ENCODE measurements around the gene RIOK3. TPM values are rescaled to one million over a fixed set of nuclear protein-coding genes. Genes with fewer than 3 reads are reported as not detected.

Gene RIOK3
- total and polyA plus RNA-seq, 2 of the 4 experiments (the other 2 are of a cell fraction): 21.5 to 38.9 TPM

DNA sequence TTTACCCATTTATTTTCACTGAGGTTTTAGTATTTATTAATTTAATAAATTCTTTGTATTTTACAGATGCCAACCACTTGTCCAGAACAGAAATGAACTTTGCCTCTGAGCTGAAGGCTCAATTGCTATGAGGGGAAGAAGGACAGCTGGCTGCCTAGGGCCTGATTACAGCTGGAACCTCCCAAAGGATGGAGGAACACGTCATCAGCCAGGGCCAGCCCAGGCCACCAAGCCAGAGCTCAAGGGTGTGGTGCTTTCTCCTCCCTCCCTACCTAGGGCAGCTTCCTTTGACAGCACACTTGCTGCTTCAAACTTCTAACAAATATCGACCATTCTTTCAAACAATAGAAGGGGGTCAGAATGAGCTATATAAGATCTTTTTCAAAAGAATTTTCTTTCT, 19.7 kb upstream of the RIOK3 start:
- H4K20me1 ChIP-seq (ENCODE audit: insufficient read depth, low read length): no peaks in the 10 kb centered on the region
- BruUV-seq (replicated peaks): no TSS peak
- TF ChIP-seq BHLHE40 (IDR thresholded peaks at IDR 0.05; ENCODE audit: low read depth, low read length) (no peak), RAD21 (IDR thresholded peaks at IDR 0.05; ENCODE audit: low read length) (no peak), MAZ (IDR thresholded peaks at IDR 0.05; ENCODE audit: borderline replicate concordance, low read depth, low read length) (no peak), POLR2A (IDR thresholded peaks at IDR 0.05; ENCODE audit: low read depth, low read length) (no peak), SMC3 (IDR thresholded peaks at IDR 0.05; ENCODE audit: low read depth, low read length) (no peak), MAFK (IDR thresholded peaks at IDR 0.05; ENCODE audit: low read depth, low read length) (no peak)
- TF ChIP-seq, protein P1, sequence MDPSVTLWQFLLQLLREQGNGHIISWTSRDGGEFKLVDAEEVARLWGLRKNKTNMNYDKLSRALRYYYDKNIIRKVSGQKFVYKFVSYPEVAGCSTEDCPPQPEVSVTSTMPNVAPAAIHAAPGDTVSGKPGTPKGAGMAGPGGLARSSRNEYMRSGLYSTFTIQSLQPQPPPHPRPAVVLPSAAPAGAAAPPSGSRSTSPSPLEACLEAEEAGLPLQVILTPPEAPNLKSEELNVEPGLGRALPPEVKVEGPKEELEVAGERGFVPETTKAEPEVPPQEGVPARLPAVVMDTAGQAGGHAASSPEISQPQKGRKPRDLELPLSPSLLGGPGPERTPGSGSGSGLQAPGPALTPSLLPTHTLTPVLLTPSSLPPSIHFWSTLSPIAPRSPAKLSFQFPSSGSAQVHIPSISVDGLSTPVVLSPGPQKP (IDR thresholded peaks at IDR 0.05; ENCODE audit: borderline replicate concordance, low read depth, low read length): no peak
- H3K14ac ChIP-seq (replicated peaks; ENCODE audit: low read depth, low read length): no peak overlapping the region
- no peak overlapping the region for H4K8ac ChIP-seq (ENCODE audit: low read depth in 2 of 2, low read length in 2 of 2)
- no peak overlapping the region for H3K9ac ChIP-seq (ENCODE audit: low read depth, low read length)
- intact Hi-C loops (cut with micrococcal nuclease) (no loop called here), dilution Hi-C loops (cut with HindIII; ENCODE audit: low sequenced_read_pairs, unreplicated experiment) (no loop called here), in situ Hi-C loops (cut with MboI; ENCODE audit: low sequenced_read_pairs) (no loop called here)
- no peak overlapping the region for H4K5ac ChIP-seq (ENCODE audit: low read depth, low read length)
- no CpG with 5 or more reads among the region's 2 CpGs for WGBS, 2 experiments (ENCODE audit: extremely low coverage in 2 of 2, insufficient read length in 1 of 2)
- no peak overlapping the region for H3K4me3 ChIP-seq (ENCODE audit: insufficient read depth, low read depth, low read length)
- H2BK5ac ChIP-seq (ENCODE audit: low read depth, low read length, poor library complexity, severe bottlenecking): no peak overlapping the region
- ChIA-PET POLR2A (ENCODE audit: unreplicated experiment) (no interaction called here), CTCF (no interaction called here)
- H3K56ac ChIP-seq (ENCODE audit: extremely low read depth, insufficient read depth, low read length): no peak overlapping the region
- ATAC-seq (ENCODE audit: low read depth) (no peak), DNase-seq (no peak)
- H3K23ac ChIP-seq (ENCODE audit: low read depth, low read length): no peak overlapping the region
- H3K27ac ChIP-seq (ENCODE audit: insufficient read depth, low read length): no peak overlapping the region
- H3K36me3 ChIP-seq (ENCODE audit: control insufficient read depth, insufficient read depth, low read length): no peaks in the 10 kb centered on the region; the same call in 1 of the 2 replicates
- no peak overlapping the region for H3K18ac ChIP-seq (ENCODE audit: low read depth, low read length)
- H2AFZ ChIP-seq (replicated peaks; ENCODE audit: low read length, poor library complexity): no peak overlapping the region
- no peak overlapping the region for H2BK20ac ChIP-seq (ENCODE audit: low read depth, low read length)
- H3K9me3 ChIP-seq (ENCODE audit: control insufficient read depth, insufficient read depth, low read length): no peaks in the 10 kb centered on the region
- H3K4me1 ChIP-seq (ENCODE audit: control insufficient read depth, insufficient read depth, low read length): peaks cover 7% of the 10 kb centered on the region
- H2AK9ac ChIP-seq (replicated peaks; ENCODE audit: low read depth, low read length, poor library complexity): no peak overlapping the region
- H4K91ac ChIP-seq (ENCODE audit: insufficient read depth, low read depth, low read length): no peak overlapping the region
- H2BK15ac ChIP-seq (ENCODE audit: low read depth, low read length): no peak overlapping the region
- H3K4me2 ChIP-seq (ENCODE audit: low read depth, low read length): no peak overlapping the region
- 0 out of 2 replicates have a peak, but pooled peaks cover 5% of the 10 kb centered on the region for H3K9me1 ChIP-seq (ENCODE audit: insufficient read depth, low read length)
- H2AK5ac ChIP-seq (ENCODE audit: low read depth, low read length): no peak overlapping the region
- no peak overlapping the region for H2BK120ac ChIP-seq (ENCODE audit: low read depth, low read length)
- H3K4ac ChIP-seq (ENCODE audit: low read depth, low read length): no peak overlapping the region
- peaks cover 3 to 25% of the 10 kb centered on the region in 2 experiments; a peak in 3 of 4 replicates for H3K79me1 ChIP-seq (ENCODE audit: low read depth in 1 of 2, low read length in 2 of 2)
- no peaks in the 10 kb centered on the region for H3K27me3 ChIP-seq (ENCODE audit: control insufficient read depth, insufficient read depth, low read length)
